GM12865 (cell line): Measurements from ENCODE around the gene TBC1D22A.

ENCODE experiments used
- DNase-seq: peaks from one replicate; pipeline ENCODE4 v3.0.0; 2010; ENCODE audit warnings: low read depth
- H3K4me3 ChIP-seq: 2 replicates; pipeline ENCODE4 v1.5.1; 2011; ENCODE audit warnings: mild to moderate bottlenecking, low read depth, low read length, control low read depth
- CTCF ChIP-seq: IDR thresholded peaks from 2 replicates; pipeline ENCODE4 v1.5.1; 2011; ENCODE audit warnings: low read length, control low read depth, low read depth, inconsistent platforms; ENCODE audit not compliant: insufficient read depth; ENCODE audit errors: missing control alignments

TBC1D22A gene

GRCh38 chr22:47204002-47204979 lies 441.8 kb downstream of the TBC1D22A start:
- DNase-seq: no peak
- H3K4me3 ChIP-seq: no peak overlapping the region
- TF ChIP-seq CTCF: no peak

GRCh38 chr22:47205081-47205491 lies 442.6 kb downstream of the TBC1D22A start:
- no peak for DNase-seq
- no peak for TF ChIP-seq CTCF
- no peak overlapping the region for H3K4me3 ChIP-seq

- no peak for TF ChIP-seq CTCF
- H3K4me3 ChIP-seq: no peak overlapping the region
Measured at GRCh38 chr22:47205554-47205953, 443.1 kb downstream of the TBC1D22A start.

GRCh38 chr22:47206164-47206563 lies 443.7 kb downstream of the TBC1D22A start:
- DNase-seq: no peak
- H3K4me3 ChIP-seq: no peak overlapping the region
- no peak for TF ChIP-seq CTCF

More at GRCh38 chr22:47205554-47205953, 443.1 kb downstream of the TBC1D22A start:
- DNase-seq: no peak

- H3K4me3 ChIP-seq: no peak overlapping the region
- no peak for TF ChIP-seq CTCF
- DNase-seq: no peak
Measured at GRCh38 chr22:47206666-47207218, 444.3 kb downstream of the TBC1D22A start.

- no peak for DNase-seq
- TF ChIP-seq CTCF: no peak
Measured at GRCh38 chr22:47207387-47207786, 444.9 kb downstream of the TBC1D22A start.

More at GRCh38 chr22:47207387-47207786, 444.9 kb downstream of the TBC1D22A start:
- H3K4me3 ChIP-seq: no peak overlapping the region
